Cortex of kidney (tissue), 1 donor: ENCODE data around the gene NOD1.

ENCODE experiments used
- DNase-seq: peaks from one replicate; lab custom pipeline; 2025; lab: John Stamatoyannopoulos, UW

NOD1 gene

DNA sequence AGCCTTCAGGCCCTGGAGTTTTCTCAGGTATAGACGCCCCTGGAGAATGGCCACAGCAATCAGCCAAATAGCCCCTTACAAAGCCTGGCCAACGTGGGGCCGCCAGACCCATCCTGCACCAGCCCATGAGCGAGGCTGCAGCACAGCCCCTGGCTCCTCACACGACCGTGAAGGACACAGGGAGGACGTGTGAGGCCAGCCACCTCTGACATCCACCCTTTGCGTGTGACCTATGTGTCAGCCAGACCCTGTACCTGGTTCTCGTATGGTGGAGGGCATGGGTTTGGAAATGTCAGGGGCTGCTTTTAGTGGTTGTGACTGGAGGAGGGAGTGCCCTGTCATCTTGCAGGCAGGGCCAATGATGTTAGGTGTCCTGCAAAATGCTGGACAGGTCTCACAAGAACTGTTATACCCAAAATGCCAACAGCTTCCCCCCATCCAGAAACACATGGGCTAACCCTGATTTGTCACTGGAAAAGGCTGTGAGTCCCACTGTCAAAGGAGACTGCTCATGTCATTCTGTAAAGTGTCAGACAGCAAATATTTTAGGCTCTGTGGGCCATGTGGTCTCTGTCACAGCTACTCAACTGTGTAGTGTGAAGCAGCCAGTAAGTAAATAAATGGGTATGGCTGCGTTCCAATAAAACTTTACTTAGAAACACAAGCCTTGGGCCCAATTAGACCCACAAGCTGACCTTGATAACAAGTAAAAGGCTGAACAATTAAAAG, 30.0 kb downstream of the NOD1 start:
- no peak for DNase-seq

DNA sequence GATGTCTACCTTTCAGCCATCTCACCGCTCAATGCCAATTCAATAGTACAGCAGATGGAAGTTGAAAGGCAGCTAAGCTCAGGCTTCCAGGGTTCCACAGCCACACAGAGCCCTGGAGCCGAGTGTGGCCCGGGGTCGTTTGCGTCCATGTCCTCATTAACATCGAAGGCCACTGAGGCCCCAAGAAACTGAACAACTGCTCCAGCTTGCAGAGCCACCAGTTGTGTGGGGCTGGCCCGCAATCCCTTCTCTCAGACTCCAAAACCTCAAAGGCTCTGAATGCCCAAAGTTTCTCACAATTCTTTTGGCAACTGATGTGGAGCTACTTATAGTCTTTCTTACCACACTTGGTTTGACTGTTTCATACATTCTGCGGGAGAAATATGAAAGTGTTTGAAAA, 31.1 kb downstream of the NOD1 start:
- no peak for DNase-seq

GRCh38 chr7:30446266-30446665, 32.3 kb downstream of the NOD1 start:
- DNase-seq = no peak

DNA sequence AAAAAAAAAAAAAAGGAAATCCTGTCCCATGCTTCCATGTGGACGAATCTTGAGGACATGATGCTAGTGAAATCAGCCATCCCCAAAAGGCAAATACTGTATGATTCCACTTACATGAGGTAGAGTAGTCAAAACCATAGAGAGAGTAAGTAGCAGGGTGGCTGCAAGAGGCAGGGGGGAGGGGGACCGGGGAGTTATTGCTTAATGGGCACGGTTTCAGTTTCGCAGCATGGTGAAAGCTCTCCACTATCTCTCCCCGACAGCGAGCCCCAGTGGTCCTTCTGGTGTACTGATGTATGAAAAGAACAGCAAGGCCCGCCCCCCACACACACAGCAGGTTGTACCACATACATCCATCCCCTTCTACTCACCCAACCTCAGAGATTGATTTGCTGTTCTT, 32.8 kb downstream of the NOD1 start:
- DNase-seq = no peak

DNA sequence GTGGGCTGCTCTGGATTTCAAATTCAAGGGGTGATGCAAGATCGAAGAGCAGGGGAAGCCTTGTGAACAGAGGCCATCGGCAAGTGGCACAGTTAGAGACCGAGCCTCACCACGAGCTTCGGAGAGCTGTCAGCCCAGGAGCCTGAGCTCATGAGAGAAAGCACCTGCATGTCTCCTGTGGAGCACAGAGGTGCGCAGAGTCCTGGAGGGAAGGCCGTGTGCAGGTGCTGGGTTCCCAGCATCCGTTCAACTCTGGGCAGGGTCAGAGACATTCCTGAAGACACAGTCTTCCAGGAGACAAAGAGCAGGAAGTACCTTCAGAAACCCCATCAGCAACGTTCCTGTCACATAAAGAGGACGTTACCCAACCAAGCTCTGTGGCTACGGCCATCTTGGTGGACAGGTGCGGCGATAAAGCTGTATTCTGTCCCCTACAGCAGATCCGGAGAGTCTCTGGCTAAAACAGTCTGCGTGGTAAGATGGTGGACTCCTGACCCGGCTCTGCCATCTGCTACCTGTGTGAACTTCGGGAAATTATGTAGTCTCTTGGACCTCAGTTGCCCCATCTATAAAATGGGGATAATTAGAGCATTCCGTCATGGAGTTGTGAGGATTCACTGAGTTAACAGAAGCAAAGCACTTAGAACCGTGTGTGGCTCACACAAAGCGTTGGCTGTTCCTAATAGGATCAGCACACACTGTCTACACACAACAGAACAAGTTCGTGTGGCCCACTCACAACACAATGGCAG, 40.6 kb downstream of the NOD1 start:
- DNase-seq = no peak

GRCh38 chr7:30436518-30436917, 42.1 kb downstream of the NOD1 start:
- DNase-seq = no peak

- DNase-seq = no peak
These were observed 42.5 kb downstream of the NOD1 start for GRCh38 chr7:30436046-30436445.

GRCh38 chr7:30434140-30434799, 44.3 kb downstream of the NOD1 start:
- DNase-seq = no peak

- no peak for DNase-seq
These were observed 45.1 kb downstream of the NOD1 start for GRCh38 chr7:30433506-30433905.

GRCh38 chr7:30433082-30433481, 45.5 kb downstream of the NOD1 start:
- no peak for DNase-seq

- DNase-seq = no peak
These were observed 47.8 kb downstream of the NOD1 start for GRCh38 chr7:30430777-30431176.

DNA sequence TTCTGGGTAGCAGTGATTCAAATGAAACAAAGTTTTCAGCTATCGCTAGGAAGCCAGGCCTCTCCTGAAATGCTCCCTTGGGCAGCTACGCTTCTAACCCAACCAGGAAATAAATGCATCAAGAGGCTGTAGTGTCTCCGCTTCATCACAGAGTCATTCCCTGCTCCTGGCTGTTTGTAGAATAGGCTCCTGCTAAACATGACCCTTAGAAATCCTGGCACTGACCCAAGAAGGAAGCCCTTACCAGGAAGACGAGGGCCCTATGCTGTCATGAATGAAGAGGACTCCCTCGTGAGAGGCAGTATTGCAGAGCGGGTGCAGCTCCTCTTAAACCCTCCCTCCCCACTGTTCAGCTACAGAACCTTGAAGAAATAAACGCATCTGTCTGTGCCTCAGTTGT, 48.3 kb downstream of the NOD1 start:
- DNase-seq = no peak

- no peak for DNase-seq
These were observed 49.4 kb downstream of the NOD1 start for GRCh38 chr7:30429156-30429530.

DNA sequence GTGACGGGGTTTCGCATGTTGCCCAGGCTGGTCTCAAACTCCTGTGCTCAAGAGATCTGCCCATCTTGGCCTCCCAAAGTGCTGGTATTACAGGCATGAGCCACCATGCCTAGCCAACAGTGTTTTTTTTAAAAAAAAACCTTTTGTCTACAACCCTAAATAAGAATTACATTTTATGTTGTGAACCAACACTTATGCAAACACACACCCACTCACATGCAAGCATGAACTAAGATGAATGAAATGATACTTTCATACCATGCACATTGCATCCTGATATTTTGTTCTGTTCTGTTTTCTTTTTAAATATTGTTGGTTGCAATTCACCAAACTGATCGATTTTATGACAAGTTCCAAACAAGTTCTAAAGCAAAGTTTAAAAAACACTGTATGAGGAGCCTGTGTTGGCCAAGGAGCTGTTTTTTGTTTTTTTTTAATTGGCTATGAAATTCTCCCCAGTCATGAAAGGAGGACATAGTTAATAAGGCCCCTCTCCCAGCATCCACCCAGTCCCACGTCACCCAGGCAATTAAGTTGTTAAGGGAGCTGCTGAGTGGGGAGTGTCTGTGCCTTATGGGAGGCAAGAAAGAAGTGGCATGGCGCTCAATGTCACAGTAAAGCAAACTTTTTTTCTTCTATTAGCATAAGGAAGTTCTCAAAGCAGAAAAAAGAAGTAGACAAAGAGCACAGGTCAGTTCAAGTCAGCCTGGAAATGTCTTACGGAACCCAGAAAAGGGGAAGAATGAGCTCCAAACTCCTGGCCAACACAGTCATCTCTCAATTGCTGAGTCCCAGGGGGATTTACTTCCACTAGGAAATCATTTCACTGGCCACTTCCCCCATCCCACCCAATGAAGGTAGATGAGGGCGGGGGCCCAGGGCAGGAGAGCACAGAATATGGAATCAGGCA, 50.1 kb downstream of the NOD1 start:
- no peak for DNase-seq

GRCh38 chr7:30427296-30428070, 51.1 kb downstream of the NOD1 start:
- no peak for DNase-seq

DNA sequence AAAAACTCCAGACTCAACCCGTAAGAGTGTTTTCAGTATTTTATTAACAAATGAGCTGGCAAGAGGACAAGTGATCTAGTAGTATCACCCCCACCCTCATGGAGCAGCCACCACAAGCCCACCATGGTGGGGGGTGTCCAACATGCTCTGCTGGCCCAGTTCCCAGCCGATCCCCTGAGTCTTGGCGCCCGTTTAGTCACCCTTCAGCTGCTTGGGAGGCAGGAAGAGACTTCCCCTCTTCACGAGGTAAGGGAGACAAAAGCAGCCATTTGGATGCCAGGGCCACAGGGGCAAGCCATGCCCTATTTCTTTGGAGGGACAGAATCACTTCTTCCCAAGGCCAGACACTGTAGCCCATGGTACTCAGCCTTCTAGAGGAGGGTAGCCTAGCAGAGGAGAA, 54.1 kb downstream of the NOD1 start:
- DNase-seq = no peak

DNA sequence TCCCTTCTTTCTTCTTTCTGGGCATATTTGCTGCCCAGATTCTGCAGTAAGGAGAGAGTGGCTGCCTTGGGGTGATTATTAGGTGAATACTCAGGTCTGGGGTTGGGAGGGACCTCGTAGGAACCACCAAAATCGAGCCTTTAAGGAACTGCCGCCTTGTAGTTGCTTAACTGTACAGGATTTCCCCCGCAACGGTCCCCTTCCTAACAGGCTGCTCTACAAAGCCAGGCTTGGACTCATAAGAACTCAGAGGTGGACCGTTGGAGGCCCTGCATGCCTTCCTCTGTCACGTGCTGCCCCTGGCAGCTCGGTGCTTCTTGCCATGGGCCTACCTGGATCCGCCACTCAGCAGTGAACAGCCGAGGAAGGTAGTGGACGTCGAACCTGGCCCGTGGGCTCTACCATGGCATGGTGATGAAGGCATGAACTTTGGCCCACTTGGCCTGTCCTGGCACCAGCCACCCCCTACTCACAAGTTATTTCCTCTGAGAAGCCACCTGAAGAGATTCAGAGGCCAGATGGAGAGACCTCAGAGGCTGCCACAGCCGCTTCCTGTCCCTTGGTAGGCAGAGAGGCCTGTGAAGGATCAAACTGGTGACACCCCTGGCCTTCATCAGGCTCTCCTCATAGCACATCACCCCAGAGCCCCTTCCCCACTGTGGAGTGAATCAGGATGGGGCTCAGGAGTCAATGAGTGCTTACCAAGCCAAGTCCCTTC, 54.6 kb downstream of the NOD1 start:
- DNase-seq = no peak

- DNase-seq = no peak
These were observed 55.7 kb downstream of the NOD1 start for GRCh38 chr7:30422922-30423321.

DNA sequence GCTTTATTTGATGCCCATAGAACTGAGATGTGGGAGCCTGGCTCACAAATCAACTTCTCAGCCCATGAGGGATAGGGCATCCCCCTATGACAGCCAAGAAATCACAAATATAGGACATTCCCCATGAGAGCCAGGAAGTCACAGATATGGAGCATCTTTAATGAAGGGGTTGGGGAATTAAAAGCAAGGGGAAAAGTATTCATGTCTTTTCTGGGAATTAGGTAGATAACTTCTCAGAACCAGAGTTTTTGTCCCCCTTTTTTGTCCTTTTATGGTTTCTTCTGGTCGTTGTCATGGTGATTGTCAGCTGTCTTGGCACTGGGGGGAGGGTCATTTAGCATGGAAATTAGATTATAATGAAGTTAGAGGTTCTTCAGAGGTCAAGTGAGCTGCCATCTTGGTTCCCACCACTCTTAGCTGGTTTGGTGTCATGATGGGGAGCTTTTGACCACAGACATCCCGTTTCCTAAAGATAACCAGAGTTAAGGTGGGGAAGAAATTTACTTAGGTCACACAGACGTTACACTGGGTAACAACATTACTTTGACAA, 56.9 kb downstream of the NOD1 start:
- DNase-seq = no peak

- DNase-seq = no peak
These were observed 57.9 kb downstream of the NOD1 start for GRCh38 chr7:30420662-30421061.
